Activated T-helper 9 cell treated with anti-CD3 and anti-CD28 coated beads, Interleukin-2, amount 50 U/mL, for 16 hours (primary cell): ENCODE data around the gene GFM2.
"Not testable (repeated sequence)": the region's sequence is repeated elsewhere in the genome, so short reads cannot be mapped to it uniquely, and the experiment has no call there.

Source experiments
- DNase-seq: peaks from one replicate; pipeline ENCODE4 v3.0.0-alpha.2; 2020; ENCODE audit warnings: low read depth

GFM2 gene, protein sequence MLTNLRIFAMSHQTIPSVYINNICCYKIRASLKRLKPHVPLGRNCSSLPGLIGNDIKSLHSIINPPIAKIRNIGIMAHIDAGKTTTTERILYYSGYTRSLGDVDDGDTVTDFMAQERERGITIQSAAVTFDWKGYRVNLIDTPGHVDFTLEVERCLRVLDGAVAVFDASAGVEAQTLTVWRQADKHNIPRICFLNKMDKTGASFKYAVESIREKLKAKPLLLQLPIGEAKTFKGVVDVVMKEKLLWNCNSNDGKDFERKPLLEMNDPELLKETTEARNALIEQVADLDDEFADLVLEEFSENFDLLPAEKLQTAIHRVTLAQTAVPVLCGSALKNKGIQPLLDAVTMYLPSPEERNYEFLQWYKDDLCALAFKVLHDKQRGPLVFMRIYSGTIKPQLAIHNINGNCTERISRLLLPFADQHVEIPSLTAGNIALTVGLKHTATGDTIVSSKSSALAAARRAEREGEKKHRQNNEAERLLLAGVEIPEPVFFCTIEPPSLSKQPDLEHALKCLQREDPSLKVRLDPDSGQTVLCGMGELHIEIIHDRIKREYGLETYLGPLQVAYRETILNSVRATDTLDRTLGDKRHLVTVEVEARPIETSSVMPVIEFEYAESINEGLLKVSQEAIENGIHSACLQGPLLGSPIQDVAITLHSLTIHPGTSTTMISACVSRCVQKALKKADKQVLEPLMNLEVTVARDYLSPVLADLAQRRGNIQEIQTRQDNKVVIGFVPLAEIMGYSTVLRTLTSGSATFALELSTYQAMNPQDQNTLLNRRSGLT

DNA sequence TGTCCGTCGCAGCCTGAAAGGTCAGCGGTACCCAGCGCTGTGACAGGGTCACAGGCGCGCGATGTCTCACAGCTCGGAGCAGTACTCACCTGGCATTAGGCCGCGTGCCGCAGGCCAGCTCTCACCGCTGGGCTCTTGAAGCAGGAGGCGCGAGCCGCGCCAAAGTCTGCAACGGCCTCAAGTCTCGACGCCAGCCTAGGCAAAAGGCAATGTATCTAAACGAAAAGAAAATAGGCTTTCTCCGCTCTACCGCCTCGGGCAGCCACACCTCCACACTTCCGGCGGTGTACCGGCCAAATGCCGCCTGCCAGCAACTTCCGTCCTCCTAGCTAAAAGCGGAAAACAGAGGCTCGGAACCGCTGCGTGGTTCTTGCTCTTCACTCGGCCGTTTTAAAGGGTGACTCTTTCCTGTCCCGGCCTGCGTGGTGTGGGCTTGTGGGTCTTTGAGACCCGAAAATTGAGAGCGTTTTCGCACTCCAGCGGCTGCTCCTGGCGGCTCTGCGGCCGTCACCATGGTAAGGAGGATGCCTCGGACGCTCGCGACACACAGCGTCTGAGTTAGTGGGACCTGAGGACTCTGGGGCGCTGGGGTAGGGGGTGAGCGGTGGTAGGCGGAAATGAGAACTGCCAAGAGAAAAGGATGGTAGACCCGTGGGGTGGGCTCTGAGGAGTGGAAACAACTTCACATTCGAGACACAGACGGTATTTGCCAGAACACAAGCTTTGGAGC, at the start of gene GFM2, which contains the start of gene NSA2:
Gene GFM2 (minus strand): TSS at position 269 of the 730 bp plus-strand sequence. CDS start 3,375 bp downstream, outside the sequence.
Gene NSA2 (plus strand): TSS at position 401 of the 730 bp plus-strand sequence. CDS start 112 bp downstream, at position 513.
- DNase-seq: peak; percentile 85

DNA sequence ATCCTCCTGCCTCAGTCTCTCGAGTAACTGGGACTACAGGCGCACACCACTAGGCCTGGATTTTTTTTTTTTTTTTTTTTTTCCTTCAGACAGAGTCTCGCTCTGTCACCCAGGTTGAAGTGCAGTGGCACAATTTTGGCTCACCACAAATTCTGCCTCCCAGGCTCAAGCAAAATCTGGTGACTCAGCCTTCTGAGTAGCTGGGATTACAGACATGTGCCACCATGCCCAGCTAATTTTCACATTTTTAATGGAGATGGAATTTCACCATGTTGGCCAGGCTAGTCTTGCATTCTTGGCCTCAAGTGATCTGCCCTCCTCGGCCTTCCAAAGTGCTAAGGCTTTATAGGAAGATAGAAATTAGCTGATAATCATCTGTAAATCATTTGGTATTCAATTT, 44.0 kb upstream of the GFM2 start:
- no peak for DNase-seq

DNA sequence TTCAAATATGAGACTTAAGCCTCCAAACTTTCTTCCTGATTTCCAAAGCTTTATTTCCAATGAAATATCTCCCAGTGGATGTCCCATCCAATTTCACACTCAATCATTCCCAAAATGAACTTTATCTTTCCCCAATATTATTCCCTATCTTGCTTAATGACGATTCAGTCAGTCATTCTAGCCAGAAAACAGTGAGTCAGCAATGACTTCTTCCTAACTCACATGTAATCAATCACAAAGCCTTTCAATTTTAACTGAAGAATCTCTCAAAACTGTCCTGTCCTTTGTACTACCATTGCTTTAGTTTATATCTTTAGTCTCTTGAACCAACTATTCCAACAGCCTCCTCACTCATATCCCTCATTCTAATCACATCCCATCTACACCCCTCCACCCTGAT, 35.0 kb upstream of the GFM2 start:
- no peak for DNase-seq

DNA sequence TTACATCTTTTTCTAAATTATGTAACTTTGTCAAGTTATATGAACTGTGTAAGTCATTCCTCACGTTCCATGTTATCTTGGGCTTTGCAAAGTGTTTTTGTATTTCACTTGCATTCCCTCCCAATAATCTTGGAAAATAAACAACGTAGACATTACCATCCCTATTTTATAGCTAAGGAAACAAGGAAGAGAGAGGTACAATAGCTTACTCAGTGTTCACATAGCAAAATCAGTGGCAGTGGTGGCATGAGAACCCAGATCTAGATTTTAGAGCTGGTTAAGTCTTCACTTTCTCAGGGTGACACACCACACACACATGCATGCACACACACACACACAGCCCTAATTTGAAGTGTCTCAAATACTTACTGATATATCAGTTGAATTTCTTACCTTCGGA, 34.3 kb upstream of the GFM2 start:
- no peak for DNase-seq

DNA sequence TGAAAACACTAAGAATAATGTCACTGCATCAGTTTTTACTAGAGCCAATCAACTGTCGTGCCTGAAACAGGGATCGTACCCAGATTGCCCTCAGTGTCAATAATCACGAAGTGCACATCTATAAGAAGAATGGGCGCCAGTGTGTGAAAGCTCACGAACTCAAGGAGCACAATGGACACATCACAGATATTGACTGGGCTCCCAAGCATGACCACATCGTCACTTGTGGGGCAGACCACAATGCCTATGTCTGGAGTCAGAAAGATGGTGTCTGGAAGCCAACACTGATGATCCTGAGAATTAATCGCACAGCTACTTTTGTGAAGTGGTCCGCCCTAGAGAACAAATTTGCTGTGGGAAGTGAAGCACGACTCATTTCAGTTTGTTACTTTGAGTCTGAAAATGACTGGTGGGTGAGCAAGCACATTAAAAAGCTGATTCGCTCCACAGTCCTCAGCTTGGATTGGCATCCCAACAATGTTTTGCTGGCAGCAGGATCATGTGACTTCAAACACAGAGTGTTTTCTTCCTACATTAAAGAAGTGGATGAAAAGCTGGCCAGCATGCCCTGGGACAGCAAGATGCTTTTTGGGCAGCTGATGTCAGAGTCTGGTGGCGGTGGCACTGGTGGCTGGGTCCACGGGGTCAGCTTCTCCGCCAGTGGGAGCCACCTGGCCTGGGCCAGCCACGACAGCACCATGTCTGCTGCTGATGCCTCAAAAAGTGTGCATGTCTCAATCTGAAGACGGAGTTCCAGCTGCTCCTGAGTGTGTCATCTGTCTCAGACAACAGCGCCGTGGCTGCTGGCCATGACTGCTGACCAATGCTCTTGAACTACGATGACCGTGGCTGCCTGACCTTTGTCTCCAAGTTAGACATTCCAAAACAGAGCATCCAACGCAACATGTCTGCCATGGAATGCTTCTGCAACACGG, 32.3 kb upstream of the GFM2 start:
- no peak for DNase-seq

DNA sequence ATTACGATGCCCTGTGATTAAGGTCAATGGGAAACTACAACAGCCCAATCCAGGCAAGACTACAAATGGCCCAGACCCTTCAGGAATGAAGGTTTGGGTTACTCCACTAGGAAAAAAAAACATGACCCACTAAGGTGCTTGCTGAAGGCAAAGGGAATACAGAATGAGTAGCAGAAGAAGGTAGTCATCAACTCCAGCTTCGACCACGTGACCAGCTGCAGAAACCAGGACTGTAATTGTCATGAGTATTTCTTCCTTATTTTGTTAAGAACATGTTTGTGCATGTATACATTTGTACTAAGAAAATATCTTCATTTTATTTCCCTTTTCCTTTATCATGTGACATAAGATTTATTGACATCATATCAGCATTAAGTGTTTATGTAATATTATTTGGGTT, 24.8 kb upstream of the GFM2 start:
- DNase-seq: not testable (repeated sequence)

DNA sequence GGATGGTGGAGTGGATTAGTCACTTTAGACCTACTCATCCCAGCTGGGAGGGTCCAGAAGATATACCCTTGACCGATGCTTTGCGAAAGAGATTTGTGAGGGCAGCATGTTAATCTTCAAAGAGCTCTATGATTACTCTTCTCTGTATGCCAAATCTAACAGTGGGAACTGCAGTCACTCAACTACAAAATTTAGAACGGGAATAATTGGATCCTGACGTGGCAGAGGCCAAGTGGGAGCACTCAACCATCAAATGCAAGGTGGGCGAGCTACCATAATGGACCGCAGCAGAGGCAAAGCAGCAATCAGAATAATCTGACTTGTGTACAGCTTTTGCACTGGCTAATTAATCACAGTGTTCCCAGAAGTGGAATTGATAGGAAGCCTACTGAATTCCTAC, 20.5 kb upstream of the GFM2 start:
- no peak for DNase-seq

DNA sequence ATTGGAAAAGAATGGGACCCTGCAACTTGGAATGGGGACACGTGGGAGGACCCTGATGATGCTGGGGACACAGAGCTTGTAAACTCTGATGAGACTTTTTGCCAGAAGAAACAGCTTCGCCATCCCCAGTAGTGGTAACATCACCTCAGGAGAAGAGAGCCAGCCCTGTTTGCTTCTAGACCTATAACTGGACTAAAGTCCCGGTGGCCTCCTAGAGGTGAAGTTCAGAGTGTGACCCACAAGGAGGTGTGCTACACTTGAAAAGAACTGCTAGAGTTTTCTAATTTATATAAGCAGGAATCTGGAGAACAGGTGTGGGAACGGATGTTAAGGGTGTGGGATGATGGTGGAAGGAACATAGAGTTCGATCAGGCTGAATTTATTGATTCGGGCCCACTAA, 19.9 kb upstream of the GFM2 start:
- DNase-seq: no peak

DNA sequence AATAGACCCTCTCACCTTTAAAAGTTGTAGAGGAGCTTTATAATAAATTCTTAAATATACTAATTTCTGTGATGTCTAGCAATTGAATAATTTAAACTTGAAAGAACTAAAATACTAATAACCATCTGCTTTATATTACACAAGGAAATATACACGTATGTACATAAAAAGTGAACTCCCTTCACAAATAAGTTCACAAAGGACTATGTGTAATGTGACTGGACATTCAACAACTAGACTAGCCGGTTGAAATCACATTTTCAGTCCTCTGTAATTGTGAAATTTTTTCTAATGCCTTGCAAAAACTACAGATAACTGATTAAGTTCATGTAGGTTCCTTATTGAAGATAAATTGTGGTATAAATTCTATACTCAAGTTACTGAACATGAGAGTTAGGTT, 11.7 kb upstream of the GFM2 start:
- no peak for DNase-seq

DNA sequence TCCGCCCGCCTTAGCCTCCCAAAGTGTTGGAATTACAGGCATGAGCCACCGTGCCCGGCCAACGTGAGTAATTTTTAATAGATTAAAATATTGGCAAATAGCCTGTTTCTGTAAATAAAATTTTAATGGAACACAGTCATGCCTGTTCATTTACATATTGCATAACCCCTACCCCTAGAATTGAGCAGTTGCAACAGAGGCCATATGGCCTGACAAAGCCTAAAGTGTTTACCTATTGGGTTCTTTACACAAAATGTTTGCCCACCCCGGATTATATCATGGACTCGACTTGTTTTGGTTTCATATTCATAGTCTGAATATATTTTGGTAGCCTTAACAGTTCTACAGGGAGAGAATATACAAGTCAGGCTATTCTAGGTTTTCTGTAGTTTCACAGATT, 5.4 kb upstream of the GFM2 start:
- no peak for DNase-seq

DNA sequence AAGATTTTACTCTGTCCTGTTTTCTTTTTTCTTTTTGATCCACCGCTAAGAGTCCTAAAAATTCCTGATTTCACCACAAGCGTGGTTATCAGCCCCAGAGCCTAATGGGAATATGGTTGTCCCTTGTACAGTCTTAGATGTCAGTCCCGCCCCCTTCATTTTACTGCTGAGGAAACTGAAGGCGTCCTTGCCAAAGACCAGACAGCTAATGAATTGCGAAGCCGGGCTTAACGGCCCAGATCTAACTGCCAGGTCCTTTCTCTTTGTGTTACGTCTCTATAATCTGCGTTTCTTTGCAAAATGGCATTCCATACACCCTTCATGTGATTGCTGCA, 629 bp upstream of the GFM2 start:
- DNase-seq: no peak

DNA sequence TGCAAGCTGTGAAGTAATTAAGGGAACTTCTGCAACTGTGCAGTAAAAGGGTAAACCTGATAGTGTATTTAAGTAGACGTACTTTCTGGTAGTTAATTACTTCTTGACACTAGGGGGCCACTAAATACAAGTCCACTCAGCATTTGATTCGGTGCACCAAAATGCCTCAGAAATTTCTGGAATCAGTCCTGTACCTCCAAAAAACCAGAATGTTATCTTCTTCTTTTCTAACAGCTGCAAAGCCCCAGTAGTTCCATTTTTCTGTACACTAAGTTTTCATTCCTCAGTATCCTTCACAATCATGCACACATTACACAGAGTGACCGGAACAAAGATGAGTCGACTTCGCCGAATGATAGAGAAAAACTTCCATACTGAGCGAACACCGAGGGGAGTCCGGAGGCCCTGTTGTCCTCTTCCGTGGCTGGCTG, 484 bp downstream of the GFM2 start:
- no peak for DNase-seq

DNA sequence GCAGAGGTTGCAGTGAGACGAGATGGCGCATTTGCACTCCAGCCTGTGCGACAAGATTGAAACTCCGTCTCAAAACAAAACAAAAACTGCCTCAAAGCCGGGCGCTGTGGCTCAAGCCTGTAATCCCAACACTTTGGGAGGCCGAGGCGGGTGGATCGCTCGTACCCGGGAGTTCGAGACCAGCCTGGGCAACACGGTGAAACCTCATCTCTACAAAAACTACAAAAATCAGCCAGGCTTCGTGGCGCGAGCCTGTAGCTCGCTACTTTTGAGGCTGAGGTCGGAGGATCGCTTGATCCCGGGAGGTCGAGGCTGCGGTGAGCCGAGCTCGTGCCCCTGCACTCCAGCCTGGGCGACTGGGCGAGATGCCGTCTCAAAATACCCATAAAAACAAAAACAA, 988 bp downstream of the GFM2 start:
- no peak for DNase-seq

DNA sequence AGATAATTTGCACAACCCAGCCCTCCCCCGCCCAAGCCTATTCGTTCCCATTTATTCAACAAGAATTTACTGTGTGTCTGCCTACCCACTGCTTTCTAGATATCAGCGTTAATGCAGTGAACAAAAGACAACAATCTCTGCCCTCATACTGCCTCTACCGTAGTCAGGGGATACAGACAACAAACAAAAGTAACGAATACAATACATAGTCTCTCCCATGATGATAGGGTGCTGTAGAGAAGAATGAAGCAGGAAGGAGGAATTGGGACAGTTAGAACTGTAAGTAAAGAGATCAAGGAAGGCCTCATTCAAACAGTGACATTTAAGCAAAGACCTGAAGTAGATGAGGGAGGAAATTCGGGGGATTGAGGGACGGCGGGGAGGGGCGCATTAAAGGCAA, 1.7 kb downstream of the GFM2 start:
- DNase-seq: no peak

DNA sequence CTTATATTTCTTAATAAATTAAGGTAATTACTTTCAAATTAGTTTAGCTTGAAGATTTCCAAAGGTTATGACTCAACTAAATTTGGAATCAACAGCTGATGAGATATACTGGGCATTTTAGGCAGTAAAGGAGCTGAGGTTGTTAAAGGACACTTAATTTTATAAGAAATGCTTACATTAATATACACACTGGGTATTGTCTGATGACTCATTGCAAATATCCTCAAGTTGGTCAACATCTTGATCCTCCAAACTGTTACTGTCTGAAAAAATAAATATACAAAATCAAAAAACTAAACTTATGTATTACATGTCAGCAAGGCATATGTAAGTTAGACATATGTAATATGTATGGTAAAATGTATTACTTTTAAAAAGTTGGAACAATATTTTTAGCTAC, 3.4 kb downstream of the GFM2 start:
- no peak for DNase-seq

DNA sequence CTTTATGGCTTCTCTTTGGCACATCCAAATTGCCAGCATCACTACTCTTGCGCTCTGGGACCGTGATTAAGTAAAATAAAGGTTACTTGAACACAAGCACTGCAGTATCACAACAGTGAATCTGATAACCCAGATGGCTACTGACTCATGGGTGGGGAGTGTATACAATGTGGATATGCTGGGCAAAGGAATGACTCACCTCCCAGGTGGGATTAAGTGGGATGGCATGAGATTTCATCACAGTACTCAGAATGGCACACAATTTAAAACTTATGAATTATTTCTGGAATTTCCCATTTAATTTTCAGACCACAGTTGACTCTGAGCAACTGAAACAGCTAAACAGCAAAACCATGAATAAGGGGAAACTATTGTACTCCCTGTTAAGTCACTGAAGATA, 4.3 kb downstream of the GFM2 start:
- DNase-seq: no peak

DNA sequence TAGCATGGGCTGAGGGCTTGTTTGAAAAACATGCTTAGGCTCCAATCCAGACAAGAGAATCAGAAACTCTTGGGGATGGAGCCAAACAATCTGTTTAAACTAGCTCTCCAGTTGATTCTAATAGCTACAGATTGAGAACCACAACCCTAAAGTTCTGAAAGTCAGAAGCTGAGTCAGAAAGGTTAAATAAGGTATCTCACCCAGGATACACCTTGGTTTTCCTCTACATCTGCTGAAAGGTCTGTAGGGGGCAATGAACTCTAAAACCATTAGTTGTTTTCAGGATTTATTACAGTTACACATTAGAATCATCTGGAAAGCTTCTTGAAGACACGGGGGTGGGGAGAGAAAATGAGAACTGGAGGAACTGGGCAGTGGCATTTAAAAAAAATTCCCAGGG, 5.7 kb downstream of the GFM2 start:
- DNase-seq: no peak

DNA sequence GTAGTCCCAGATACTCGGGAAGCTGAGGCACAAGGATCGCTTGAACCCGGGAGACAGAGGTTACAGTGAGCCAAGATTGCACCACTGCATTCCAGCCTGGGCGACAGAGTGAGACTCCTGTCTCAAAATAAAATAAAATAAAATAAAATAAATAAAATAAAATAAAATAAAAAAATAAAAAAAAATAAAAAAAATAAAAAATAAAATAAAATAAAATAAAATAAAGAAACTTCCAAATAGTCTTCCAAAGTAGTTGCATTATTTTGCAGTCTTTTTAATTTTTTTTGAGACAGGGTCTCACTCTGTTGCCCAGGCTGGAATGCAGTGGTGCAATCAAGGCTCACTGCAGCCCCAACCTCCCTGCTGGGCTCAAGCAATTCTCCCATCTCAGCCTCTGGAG, 18.2 kb downstream of the GFM2 start:
- DNase-seq: not testable (repeated sequence)

DNA sequence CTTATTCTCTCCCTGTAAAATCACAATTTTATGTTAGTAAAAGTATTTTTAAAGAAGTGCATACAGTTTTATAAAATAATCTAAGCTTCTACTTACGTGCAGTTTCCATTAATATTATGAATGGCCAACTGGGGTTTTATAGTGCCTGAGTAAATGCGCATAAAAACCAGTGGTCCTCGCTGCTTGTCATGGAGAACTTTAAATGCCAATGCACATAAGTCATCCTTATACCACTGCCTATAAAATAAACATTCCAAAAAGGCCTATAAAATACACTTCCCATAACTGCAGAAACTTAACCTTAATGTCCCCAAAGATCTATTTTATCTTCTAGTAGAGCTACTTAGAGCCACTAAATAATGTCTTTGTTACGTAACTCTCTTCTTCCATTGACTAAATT, 28.5 kb downstream of the GFM2 start:
- no peak for DNase-seq

DNA sequence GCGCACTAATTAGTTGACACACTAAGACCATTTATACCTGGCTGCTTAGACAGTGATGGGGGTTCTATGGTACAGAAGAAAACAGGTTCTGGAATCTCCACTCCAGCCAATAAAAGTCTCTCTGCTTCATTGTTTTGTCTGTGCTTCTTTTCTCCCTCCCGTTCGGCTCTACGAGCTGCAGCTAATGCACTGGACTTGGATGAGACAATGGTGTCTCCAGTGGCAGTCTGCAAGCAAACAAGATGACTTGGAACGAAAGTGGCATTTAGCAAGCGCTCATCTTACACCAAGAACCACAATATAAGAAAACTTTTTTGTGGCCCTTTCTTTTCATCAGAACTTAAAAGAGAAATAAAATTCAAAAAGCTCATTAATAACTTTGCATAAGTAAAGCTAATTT, 30.2 kb downstream of the GFM2 start:
- no peak for DNase-seq

DNA sequence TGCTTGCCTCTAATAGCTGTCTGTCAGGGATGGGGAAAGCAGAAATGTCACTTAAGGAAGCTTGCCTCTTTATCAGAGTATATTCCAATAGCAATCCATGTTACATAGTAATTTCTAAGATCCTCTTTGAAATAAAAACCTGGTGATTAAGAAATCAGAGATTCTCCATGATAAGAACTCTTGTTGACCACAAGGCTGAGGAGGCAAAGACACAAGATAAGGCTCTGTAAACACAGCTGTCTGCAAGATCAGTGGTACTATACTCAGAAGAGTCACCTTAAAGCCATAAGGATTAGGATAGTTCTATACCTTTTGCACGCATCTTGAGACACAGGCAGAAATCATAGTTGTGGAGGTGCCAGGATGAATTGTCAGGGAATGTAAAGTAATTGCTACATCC, 41.6 kb downstream of the GFM2 start:
- DNase-seq: no peak

DNA sequence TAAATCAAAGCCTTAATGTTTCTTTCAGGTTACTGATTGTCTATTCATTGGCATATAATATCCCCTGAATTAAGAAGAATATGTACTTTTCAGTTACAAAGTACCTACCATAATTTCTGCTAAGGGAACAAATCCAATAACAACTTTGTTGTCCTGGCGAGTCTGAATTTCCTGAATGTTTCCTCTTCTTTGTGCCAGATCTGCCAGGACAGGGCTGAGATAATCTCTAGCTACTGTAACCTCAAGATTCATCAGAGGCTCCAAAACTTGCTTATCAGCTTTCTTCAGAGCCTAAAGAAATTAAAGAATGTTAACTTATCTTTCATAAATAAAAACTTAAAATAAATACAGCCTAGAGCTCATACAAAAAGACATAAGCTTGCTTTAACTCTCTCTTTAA, 44.6 kb downstream of the GFM2 start:
- DNase-seq: no peak
